Effector memory CD8-positive, alpha-beta T cell (primary cell): Measurements from ENCODE around the gene SFPQ.

ENCODE experiments used
- ATAC-seq: fragments of 150-1000 bp; cut with Tn5 transposase; replicated peaks from 2 replicates; pipeline ENCODE4 v1.10.0; 2021; ENCODE audit warnings: mild to moderate bottlenecking, moderate library complexity
- DNase-seq, 3 experiments: peaks; one replicate each; pipeline ENCODE4 v3.0.0; 2021
- H3K27ac Mint-ChIP-seq, 2 donors: one replicate each; pipeline ENCODE4 v1.8.0; 2022; ENCODE audit warnings: mild to moderate bottlenecking in 2 of 2, mixed read lengths in 2 of 2, moderate library complexity in 2 of 2
- H3K27me3 Mint-ChIP-seq, 2 donors: one replicate each; pipeline ENCODE4 v1.8.0; 2022; ENCODE audit warnings: mixed read lengths in 2 of 2
- H3K36me3 Mint-ChIP-seq: one replicate; pipeline ENCODE4 v1.8.0; 2022; ENCODE audit warnings: mild to moderate bottlenecking, moderate library complexity, mixed read lengths; ENCODE audit not compliant: insufficient read depth
- H3K4me1 Mint-ChIP-seq, 2 donors: one replicate each; pipeline ENCODE4 v1.8.0; 2022; ENCODE audit warnings: low read depth in 2 of 2, mixed read lengths in 2 of 2
- H3K4me3 Mint-ChIP-seq, 2 donors: one replicate each; pipeline ENCODE4 v1.8.0; 2022; ENCODE audit warnings: mild to moderate bottlenecking in 2 of 2, mixed read lengths in 2 of 2, moderate library complexity in 2 of 2
- H3K9me3 Mint-ChIP-seq, 2 donors: one replicate each; pipeline ENCODE4 v1.8.0; 2022; ENCODE audit warnings: mixed read lengths in 2 of 2

Gene SFPQ

DNA sequence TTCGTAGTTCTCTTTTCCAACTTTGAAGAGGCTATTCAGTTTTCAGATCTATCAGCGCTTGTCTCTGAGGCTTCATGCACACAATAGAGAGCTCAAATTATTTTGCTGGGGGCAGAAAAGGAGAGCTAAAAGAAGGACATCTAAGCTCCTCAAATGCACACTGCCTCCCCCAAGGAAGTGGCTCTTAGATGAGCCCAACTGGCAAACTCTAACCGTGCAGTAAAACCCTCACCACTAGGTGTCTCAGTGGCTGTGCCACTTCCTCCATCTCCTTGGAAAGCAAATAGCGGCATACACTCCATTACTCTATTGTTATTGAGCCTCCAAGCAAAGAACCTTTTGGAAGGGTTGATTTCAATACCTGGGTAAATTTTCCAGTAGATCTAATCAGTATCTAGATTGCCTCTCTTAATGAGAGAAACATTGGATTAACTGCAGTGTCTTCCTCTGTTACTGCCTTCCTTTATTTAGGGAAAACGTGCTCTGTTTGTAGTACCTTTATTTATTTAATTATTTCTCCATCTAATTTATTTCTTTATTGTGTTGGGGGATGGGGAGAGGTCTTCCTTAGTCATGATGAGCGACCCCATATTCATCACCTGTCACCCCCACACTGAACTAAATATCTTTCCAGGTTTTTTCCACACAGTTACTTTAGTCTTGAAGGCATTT, 9.2 kb upstream of the SFPQ start:
- ATAC-seq: peak; percentile 100
- H3K4me3 Mint-ChIP-seq: no peak overlapping the region

DNA sequence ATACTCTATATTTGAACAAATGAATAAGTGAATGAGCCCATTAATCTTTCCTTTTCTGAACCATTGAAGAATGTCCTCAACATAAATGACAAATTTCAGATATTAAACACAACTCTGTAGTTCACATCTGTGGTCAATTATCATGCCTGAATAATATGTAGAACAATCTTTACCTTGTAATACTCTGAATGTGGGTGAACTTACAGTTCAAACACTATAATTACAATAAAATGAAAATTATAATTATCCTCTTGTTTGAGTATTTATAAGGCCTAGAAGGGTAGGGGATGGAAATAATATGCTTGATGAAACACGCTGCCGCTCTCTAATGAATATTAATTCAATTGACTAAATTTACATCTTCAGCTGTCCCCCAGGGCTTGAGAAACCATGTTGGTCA, 8.7 kb upstream of the SFPQ start:
- H3K4me1 Mint-ChIP-seq: peaks cover 4 to 7% of the 10 kb centered on the region in 2 donors
- no peak overlapping the region for H3K4me3 Mint-ChIP-seq
- H3K27me3 Mint-ChIP-seq: no peaks in the 10 kb centered on the region
- ATAC-seq (no peak), DNase-seq (no peak)
- no peak overlapping the region for H3K27ac Mint-ChIP-seq
- no peaks in the 10 kb centered on the region for H3K36me3 Mint-ChIP-seq
- H3K9me3 Mint-ChIP-seq: no peaks in the 10 kb centered on the region

More for the DNA sequence above, 9.2 kb upstream of the SFPQ start:
- H3K27ac Mint-ChIP-seq: no peak overlapping the region
- H3K27me3 Mint-ChIP-seq: no peaks in the 10 kb centered on the region
- H3K36me3 Mint-ChIP-seq: no peaks in the 10 kb centered on the region
- H3K9me3 Mint-ChIP-seq: no peaks in the 10 kb centered on the region
- DNase-seq: peak; percentile 63 to 68 (median 64)
- H3K4me1 Mint-ChIP-seq: peaks cover 4 to 7% of the 10 kb centered on the region in 2 donors

- peaks cover 42 to 46% of the 10 kb centered on the region in 2 donors for H3K4me1 Mint-ChIP-seq
- peak overlapping the region; percentile 96 to 98 for H3K27ac Mint-ChIP-seq
- H3K36me3 Mint-ChIP-seq: peaks cover 66% of the 10 kb centered on the region
- DNase-seq (peak; percentile 87 to 90 (median 88)), ATAC-seq (peak; percentile 61)
- no peaks in the 10 kb centered on the region for H3K27me3 Mint-ChIP-seq
- no peaks in the 10 kb centered on the region for H3K9me3 Mint-ChIP-seq
- peak overlapping the region; percentile 85 to 93 for H3K4me3 Mint-ChIP-seq
These were observed 691 bp downstream of the SFPQ start for GRCh38 chr1:35192056-35192852.

GRCh38 chr1:35191429-35192055, 1.4 kb downstream of the SFPQ start:
- H3K4me1 Mint-ChIP-seq: peaks cover 46 to 53% of the 10 kb centered on the region in 2 donors
- H3K36me3 Mint-ChIP-seq: peaks cover 73% of the 10 kb centered on the region
- peak overlapping the region; percentile 85 to 93 for H3K4me3 Mint-ChIP-seq
- peak overlapping the region; percentile 96 to 98 for H3K27ac Mint-ChIP-seq
- H3K9me3 Mint-ChIP-seq: no peaks in the 10 kb centered on the region
- H3K27me3 Mint-ChIP-seq: no peaks in the 10 kb centered on the region
- ATAC-seq: no peak
- no peak for DNase-seq

DNA sequence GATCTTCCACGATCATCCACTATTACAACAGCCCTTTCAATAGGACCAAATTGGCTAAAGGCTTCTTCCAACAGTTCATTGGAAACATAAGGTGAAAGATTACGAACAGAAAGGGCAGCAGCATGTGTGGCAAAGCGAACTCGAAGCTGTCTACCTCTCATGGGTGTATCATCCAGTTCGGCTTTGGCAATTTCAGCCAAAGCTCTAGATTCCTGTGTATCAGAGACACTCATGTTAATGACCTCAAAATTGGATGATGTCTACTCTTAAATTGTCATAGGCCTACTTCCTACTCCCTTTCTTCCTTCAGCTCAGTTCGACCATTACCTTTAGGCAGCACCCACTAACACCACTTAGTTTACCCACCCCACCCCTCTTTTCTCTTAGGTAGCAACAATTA, 2.2 kb downstream of the SFPQ start:
- ATAC-seq: no peak
- DNase-seq: no peak
- peak overlapping the region; percentile 85 to 93 for H3K4me3 Mint-ChIP-seq
- H3K27ac Mint-ChIP-seq: peak overlapping the region; percentile 96 to 98
- no peaks in the 10 kb centered on the region for H3K27me3 Mint-ChIP-seq
- H3K9me3 Mint-ChIP-seq: no peaks in the 10 kb centered on the region
- peaks cover 51 to 61% of the 10 kb centered on the region in 2 donors for H3K4me1 Mint-ChIP-seq
- H3K36me3 Mint-ChIP-seq: peaks cover 75% of the 10 kb centered on the region

GRCh38 chr1:35188578-35189392, 4.2 kb downstream of the SFPQ start:
- peaks cover 58 to 71% of the 10 kb centered on the region in 2 donors for H3K4me1 Mint-ChIP-seq
- no peak for DNase-seq
- H3K4me3 Mint-ChIP-seq: peak overlapping the region; percentile 85 to 93
- peak overlapping the region; percentile 96 to 98 for H3K27ac Mint-ChIP-seq
- no peaks in the 10 kb centered on the region for H3K9me3 Mint-ChIP-seq
- no peak for ATAC-seq
- no peaks in the 10 kb centered on the region for H3K27me3 Mint-ChIP-seq
- peaks cover 95% of the 10 kb centered on the region for H3K36me3 Mint-ChIP-seq

GRCh38 chr1:35187816-35188342, 5.1 kb downstream of the SFPQ start:
- Mint-ChIP-seq H3K4me3 (peak overlapping the region; percentile 85 to 93), H3K27ac (peak overlapping the region; percentile 85 to 96), H3K9me3 (no peaks in the 10 kb centered on the region), H3K36me3 (peaks cover 100% of the 10 kb centered on the region), H3K4me1 (peaks cover 60 to 80% of the 10 kb centered on the region in 2 donors), H3K27me3 (no peaks in the 10 kb centered on the region)
- no peak for ATAC-seq
- DNase-seq: no peak

DNA sequence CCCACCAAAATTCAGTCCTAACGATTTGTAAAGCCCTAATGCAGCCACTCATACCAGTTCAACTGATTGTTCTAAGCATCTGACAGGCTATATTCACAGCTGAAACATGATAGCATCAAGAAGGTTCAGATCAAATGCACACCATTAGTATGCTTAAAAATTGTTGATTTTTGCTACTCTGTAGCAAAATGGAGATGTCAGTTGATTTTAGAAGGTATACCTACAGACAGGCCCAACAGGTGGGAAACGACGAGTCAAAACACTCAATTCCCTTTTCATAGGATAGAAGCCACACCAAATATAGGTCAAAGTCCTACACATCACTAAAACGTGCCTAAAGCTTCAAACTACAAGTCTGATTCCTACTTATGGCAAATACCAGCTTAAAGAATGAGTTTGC, 6.7 kb downstream of the SFPQ start:
- Mint-ChIP-seq H3K36me3 (peaks cover 100% of the 10 kb centered on the region), H3K4me1 (peaks cover 63 to 94% of the 10 kb centered on the region in 2 donors), H3K27me3 (no peaks in the 10 kb centered on the region), H3K9me3 (no peaks in the 10 kb centered on the region), H3K27ac (no peak overlapping the region), H3K4me3 (no peak overlapping the region)
- ATAC-seq (no peak), DNase-seq (no peak)

GRCh38 chr1:35185200-35185599, 7.7 kb downstream of the SFPQ start:
- H3K27me3 Mint-ChIP-seq: no peaks in the 10 kb centered on the region
- peaks cover 65 to 93% of the 10 kb centered on the region in 2 donors for H3K4me1 Mint-ChIP-seq
- ATAC-seq: no peak
- peak overlapping the region in 1 of 2 donors; percentile 22 for H3K4me3 Mint-ChIP-seq
- no peaks in the 10 kb centered on the region for H3K9me3 Mint-ChIP-seq
- H3K27ac Mint-ChIP-seq: no peak overlapping the region
- no peak for DNase-seq
- H3K36me3 Mint-ChIP-seq: peaks cover 100% of the 10 kb centered on the region

GRCh38 chr1:35184495-35185199, 8.3 kb downstream of the SFPQ start:
- peaks cover 64 to 93% of the 10 kb centered on the region in 2 donors for H3K4me1 Mint-ChIP-seq
- no peaks in the 10 kb centered on the region for H3K27me3 Mint-ChIP-seq
- H3K27ac Mint-ChIP-seq: no peak overlapping the region
- no peaks in the 10 kb centered on the region for H3K9me3 Mint-ChIP-seq
- ATAC-seq: no peak
- peaks cover 100% of the 10 kb centered on the region for H3K36me3 Mint-ChIP-seq
- peak overlapping the region; percentile 22 to 49 for H3K4me3 Mint-ChIP-seq
- DNase-seq: no peak

GRCh38 chr1:35181790-35182455, 11.0 kb downstream of the SFPQ start:
- Mint-ChIP-seq H3K27me3 (no peaks in the 10 kb centered on the region), H3K36me3 (peaks cover 100% of the 10 kb centered on the region), H3K27ac (peak overlapping the region; percentile 53 to 81), H3K4me1 (peaks cover 46 to 72% of the 10 kb centered on the region in 2 donors), H3K4me3 (peak overlapping the region; percentile 12 to 23), H3K9me3 (no peaks in the 10 kb centered on the region)
- no peak for ATAC-seq
- no peak for DNase-seq
